Calu3 (cell line): ENCODE results near the gene EPB41L3. TPM values are rescaled to one million over a fixed set of nuclear protein-coding genes. Genes with fewer than 3 reads are reported as not detected.

ENCODE experiments used
- BruUV-seq: library from RNA; stranded (reverse); fragments of 400-500 nt; replicated peaks from 2 replicates; lab custom pipeline; 2021; lab: Mats Ljungman, UMichigan
- CTCF ChIA-PET: fragments of 300-600 bp; sonication (Branson Sonifier 250); formaldehyde crosslinking; loops from one replicate; lab custom pipeline; 2022; ENCODE audit warnings: antibody characterized with exemption; lab: Charles Lee
- DNase-seq: peaks from one replicate; pipeline ENCODE4 v3.0.0; 2022
- H3K27ac Mint-ChIP-seq: one replicate; pipeline ENCODE4 v1.8.0; 2022; ENCODE audit warnings: mixed read lengths; ENCODE audit not compliant: unreplicated experiment
- H3K27me3 Mint-ChIP-seq: one replicate; pipeline ENCODE4 v1.8.0; 2022; ENCODE audit warnings: mixed read lengths; ENCODE audit not compliant: unreplicated experiment
- H3K36me3 Mint-ChIP-seq: one replicate; pipeline ENCODE4 v1.8.0; 2022; ENCODE audit warnings: mild to moderate bottlenecking, moderate library complexity, mixed read lengths; ENCODE audit not compliant: insufficient read depth, unreplicated experiment
- H3K4me1 Mint-ChIP-seq: one replicate; pipeline ENCODE4 v1.8.0; 2022; ENCODE audit warnings: mild to moderate bottlenecking, low read depth, mixed read lengths; ENCODE audit not compliant: unreplicated experiment
- H3K4me3 Mint-ChIP-seq: one replicate; pipeline ENCODE4 v1.8.0; 2022; ENCODE audit warnings: mild to moderate bottlenecking, low read depth, moderate library complexity, mixed read lengths; ENCODE audit not compliant: unreplicated experiment
- H3K9me3 Mint-ChIP-seq: one replicate; pipeline ENCODE4 v1.8.0; 2022; ENCODE audit warnings: low read depth, mixed read lengths; ENCODE audit not compliant: unreplicated experiment
- CTCF ChIP-seq: fragments of 200-600 bp; IDR thresholded peaks from one replicate; pipeline ENCODE4 v1.8.0; 2022; ENCODE audit warnings: antibody characterized with exemption; ENCODE audit not compliant: unreplicated experiment
- intact Hi-C: fragments of 100-400 bp; cut with micrococcal nuclease; formaldehyde crosslinking; loops from one replicate; pipeline ENCODE4 v1.10.0; 2022; ENCODE audit not compliant: unreplicated experiment
- total RNA-seq: library from RNA; stranded (reverse); gene quantifications from 2 replicates; pipeline ENCODE4 v1.2.3, GENCODE V29; 2022

Gene EPB41L3
- total RNA-seq, 1 experiment from 2014 or later = not detected

- no peak overlapping the region for H3K4me3 Mint-ChIP-seq
- H3K36me3 Mint-ChIP-seq = no peaks in the 10 kb centered on the region
- intact Hi-C loops = no loop called here
- no peak overlapping the region for H3K27ac Mint-ChIP-seq
- BruUV-seq = no TSS peak
- H3K27me3 Mint-ChIP-seq = peaks cover 12% of the 10 kb centered on the region
- CTCF ChIA-PET = interaction anchor here (0.6 kb wide), 1 partner anchor 622 kb away, joined by 3 read pairs; no protein-coding TSS in a partner anchor
- TF ChIP-seq CTCF = no peak
- no peaks in the 10 kb centered on the region for H3K4me1 Mint-ChIP-seq
- DNase-seq = no peak
- peaks cover 6% of the 10 kb centered on the region for H3K9me3 Mint-ChIP-seq
These were observed 79.5 kb downstream of the EPB41L3 start for GRCh38 chr18:5464251-5464650.

GRCh38 chr18:5463831-5464230 is 80.0 kb downstream of the EPB41L3 start:
- Mint-ChIP-seq H3K4me3 (no peak overlapping the region), H3K9me3 (peaks cover 6% of the 10 kb centered on the region), H3K27ac (no peak overlapping the region), H3K36me3 (no peaks in the 10 kb centered on the region), H3K4me1 (no peaks in the 10 kb centered on the region), H3K27me3 (peaks cover 12% of the 10 kb centered on the region)
- no TSS peak for BruUV-seq
- no peak for DNase-seq
- CTCF ChIA-PET = no interaction called here
- no peak for TF ChIP-seq CTCF
- intact Hi-C loops = no loop called here

GRCh38 chr18:5463390-5463789 is 80.4 kb downstream of the EPB41L3 start:
- no peaks in the 10 kb centered on the region for H3K36me3 Mint-ChIP-seq
- no TSS peak for BruUV-seq
- peaks cover 12% of the 10 kb centered on the region for H3K27me3 Mint-ChIP-seq
- TF ChIP-seq CTCF = no peak
- peaks cover 6% of the 10 kb centered on the region for H3K9me3 Mint-ChIP-seq
- no peak overlapping the region for H3K4me3 Mint-ChIP-seq
- DNase-seq = no peak
- CTCF ChIA-PET = no interaction called here
- H3K27ac Mint-ChIP-seq = no peak overlapping the region
- no peaks in the 10 kb centered on the region for H3K4me1 Mint-ChIP-seq
- intact Hi-C loops = no loop called here

GRCh38 chr18:5462227-5462626 is 81.6 kb downstream of the EPB41L3 start:
- H3K27ac Mint-ChIP-seq = no peak overlapping the region
- H3K4me3 Mint-ChIP-seq = no peak overlapping the region
- no peaks in the 10 kb centered on the region for H3K4me1 Mint-ChIP-seq
- BruUV-seq = no TSS peak
- no peak for DNase-seq
- H3K9me3 Mint-ChIP-seq = peaks cover 6% of the 10 kb centered on the region
- CTCF ChIA-PET = no interaction called here
- H3K27me3 Mint-ChIP-seq = peaks cover 12% of the 10 kb centered on the region
- no peak for TF ChIP-seq CTCF
- H3K36me3 Mint-ChIP-seq = no peaks in the 10 kb centered on the region
- intact Hi-C loops = no loop called here
